Esophagus muscularis mucosa (tissue), 4 donors: ENCODE results near the gene CDS2. TPM values are rescaled to one million over a fixed set of nuclear protein-coding genes. Genes with fewer than 3 reads are reported as not detected.

ENCODE experiments used
- DNase-seq: peaks from one replicate; pipeline ENCODE4 v3.0.0-alpha.2; 2017; ENCODE audit errors: extremely low spot score
- H3K27ac ChIP-seq, 4 donors: fragments of 200-600 bp; sonication (generic); replicated peaks in 1 of 4; 1 replicate in 3 of 4; 2 replicates in 1 of 4; pipeline ENCODE4 v1.5.1; 2016 to 2019; ENCODE audit warnings: mild to moderate bottlenecking in 1 of 4
- H3K27me3 ChIP-seq, 4 donors: fragments of 200-600 bp; sonication (generic); one replicate each; pipeline versions ENCODE4 v1.5.1 to v1.6.0; 2016 to 2019
- H3K36me3 ChIP-seq, 4 donors: fragments of 200-600 bp; sonication (generic); one replicate each; pipeline ENCODE4 v1.5.1; 2016 to 2019
- H3K4me1 ChIP-seq, 4 donors: fragments of 200-600 bp; sonication (generic); one replicate each; pipeline ENCODE4 v1.5.1; 2016 to 2019
- H3K4me3 ChIP-seq, 4 donors: fragments of 200-600 bp; sonication (generic); 1 replicate in 2 of 4; 2 replicates in 2 of 4; pipeline ENCODE4 v1.5.1; 2016 to 2019; ENCODE audit warnings: mild to moderate bottlenecking in 4 of 4, moderate library complexity in 1 of 4
- H3K9me3 ChIP-seq, 4 donors: fragments of 200-600 bp; sonication (generic); 1 replicate in 3 of 4; 2 replicates in 1 of 4; pipeline ENCODE4 v1.5.1; 2016 to 2019
- CTCF ChIP-seq, 3 experiments: fragments of 200-600 bp in 2 of 3; fragments of 450-650 bp in 1 of 3; sonication (generic) in 2 of 3; IDR thresholded peaks; one replicate each; pipeline ENCODE4 v1.5.1; 2017 to 2019; ENCODE audit warnings: antibody characterized with exemption in 3 of 3, mild to moderate bottlenecking in 2 of 3, moderate library complexity in 1 of 3
- EP300 ChIP-seq: sonication (generic); formaldehyde crosslinking; IDR thresholded peaks from one replicate; pipeline ENCODE4 v1.6.1; 2017; ENCODE audit warnings: antibody characterized with exemption
- POLR2A ChIP-seq: fragments of 450-650 bp; IDR thresholded peaks from one replicate; pipeline ENCODE4 v1.6.1; 2017; ENCODE audit warnings: antibody characterized with exemption, moderate library complexity, mild to moderate bottlenecking, low read depth
- POLR2AphosphoS5 ChIP-seq, 2 donors: sonication (generic); formaldehyde crosslinking; IDR thresholded peaks; one replicate each; pipeline ENCODE4 v1.6.1; 2017; ENCODE audit warnings: antibody characterized with exemption in 2 of 2
- WGBS: methylation state at CpG from one replicate; pipeline ENCODE4 v1.1.5; 2018; 5-methylcytosine and 5-hydroxymethylcytosine counted together
- intact Hi-C: fragments of 100-400 bp; cut with DNase I; formaldehyde crosslinking; loops from one replicate; pipeline ENCODE4 v1.15.1; 2023
- total RNA-seq, 4 donors: library from RNA; depleted of rRNA; stranded (reverse); fragments of >200 nt; gene quantifications; one replicate each; pipeline versions ENCODE4 v1.1.0 to v1.2.1, GENCODE V29; 2016

The CDS2 gene
- total RNA-seq, 4 donors from 2014 or later = 54.8 to 83.1 (median 69.7) TPM

- no peak for DNase-seq
- no peak overlapping the region for H3K4me3 ChIP-seq
- peaks cover 21 to 35% (median 32%) of the 10 kb centered on the region in 4 donors for H3K4me1 ChIP-seq
- intact Hi-C loops = no loop called here
- WGBS = 91% methylated on average over 1 of the region's 1 CpG
- TF ChIP-seq CTCF (IDR thresholded peaks at IDR 0.05) = no peak
- no peak for TF ChIP-seq EP300
- TF ChIP-seq POLR2AphosphoS5 (IDR thresholded peaks at IDR 0.05) = no peak
- TF ChIP-seq POLR2A = no peak
- H3K27me3 ChIP-seq = no peaks in the 10 kb centered on the region
- H3K27ac ChIP-seq = no peak overlapping the region
- peaks cover 0 to 3% (median 0%) of the 10 kb centered on the region in 4 donors for H3K36me3 ChIP-seq
- no peaks in the 10 kb centered on the region for H3K9me3 ChIP-seq
Observed at GRCh38 chr20:5122873-5123260, 3.9 kb upstream of the CDS2 start.

GRCh38 chr20:5127204-5127858, 523 bp downstream of the CDS2 start:
- 0% methylated on average over 8 of the region's 44 CpGs for WGBS
- H3K27ac ChIP-seq = peak overlapping the region; percentile 98 to 99 (median 99)
- H3K36me3 ChIP-seq = no peaks in the 10 kb centered on the region
- H3K4me3 ChIP-seq = peak overlapping the region; percentile 92 to 98 (median 96)
- peak in 1 of 2 donors; percentile 53 for TF ChIP-seq POLR2AphosphoS5 (IDR thresholded peaks at IDR 0.05)
- no peak for TF ChIP-seq CTCF (IDR thresholded peaks at IDR 0.05)
- intact Hi-C loops = no loop called here
- no peaks in the 10 kb centered on the region for H3K27me3 ChIP-seq
- H3K9me3 ChIP-seq = no peaks in the 10 kb centered on the region
- DNase-seq = peak; percentile 92
- peaks cover 48 to 56% (median 53%) of the 10 kb centered on the region in 4 donors for H3K4me1 ChIP-seq

- Histone ChIP-seq H3K4me3 (peak overlapping the region; percentile 92 to 98 (median 96)), H3K27ac (peak overlapping the region; percentile 98 to 99 (median 99)), H3K4me1 (peaks cover 49 to 63% (median 58%) of the 10 kb centered on the region in 4 donors), H3K9me3 (no peaks in the 10 kb centered on the region), H3K36me3 (no peaks in the 10 kb centered on the region), H3K27me3 (no peaks in the 10 kb centered on the region)
- 11% methylated on average over 6 of the region's 6 CpGs for WGBS
- TF ChIP-seq CTCF (IDR thresholded peaks at IDR 0.05) = no peak
- peak in 1 of 2 donors; percentile 5 for TF ChIP-seq POLR2AphosphoS5 (IDR thresholded peaks at IDR 0.05)
- TF ChIP-seq POLR2A = no peak
- TF ChIP-seq EP300 = no peak
- intact Hi-C loops = no loop called here
- no peak for DNase-seq
Observed at GRCh38 chr20:5127859-5128424, 1.1 kb downstream of the CDS2 start.

- no peak for DNase-seq
- H3K36me3 ChIP-seq = no peaks in the 10 kb centered on the region
- 54% methylated on average over 6 of the region's 6 CpGs for WGBS
- TF ChIP-seq POLR2A = no peak
- no peak for TF ChIP-seq POLR2AphosphoS5 (IDR thresholded peaks at IDR 0.05)
- TF ChIP-seq EP300 = no peak
- no peak for TF ChIP-seq CTCF (IDR thresholded peaks at IDR 0.05)
- no peaks in the 10 kb centered on the region for H3K9me3 ChIP-seq
- H3K27ac ChIP-seq = peak overlapping the region; percentile 98 to 99 (median 99)
- H3K27me3 ChIP-seq = no peaks in the 10 kb centered on the region
- H3K4me3 ChIP-seq = peak overlapping the region; percentile 9 to 98 (median 96)
- intact Hi-C loops = no loop called here
- H3K4me1 ChIP-seq = peaks cover 53 to 72% (median 64%) of the 10 kb centered on the region in 4 donors
Observed at GRCh38 chr20:5128886-5129285, 2.1 kb downstream of the CDS2 start.
